Fibroblast of peridontal ligament (primary cell): ENCODE results near the gene TECPR2.

Source experiments
- DNase-seq: peaks from one replicate; pipeline ENCODE4 v3.0.0-alpha.2; 2010; ENCODE audit errors: extremely low read depth

The TECPR2 gene

DNA sequence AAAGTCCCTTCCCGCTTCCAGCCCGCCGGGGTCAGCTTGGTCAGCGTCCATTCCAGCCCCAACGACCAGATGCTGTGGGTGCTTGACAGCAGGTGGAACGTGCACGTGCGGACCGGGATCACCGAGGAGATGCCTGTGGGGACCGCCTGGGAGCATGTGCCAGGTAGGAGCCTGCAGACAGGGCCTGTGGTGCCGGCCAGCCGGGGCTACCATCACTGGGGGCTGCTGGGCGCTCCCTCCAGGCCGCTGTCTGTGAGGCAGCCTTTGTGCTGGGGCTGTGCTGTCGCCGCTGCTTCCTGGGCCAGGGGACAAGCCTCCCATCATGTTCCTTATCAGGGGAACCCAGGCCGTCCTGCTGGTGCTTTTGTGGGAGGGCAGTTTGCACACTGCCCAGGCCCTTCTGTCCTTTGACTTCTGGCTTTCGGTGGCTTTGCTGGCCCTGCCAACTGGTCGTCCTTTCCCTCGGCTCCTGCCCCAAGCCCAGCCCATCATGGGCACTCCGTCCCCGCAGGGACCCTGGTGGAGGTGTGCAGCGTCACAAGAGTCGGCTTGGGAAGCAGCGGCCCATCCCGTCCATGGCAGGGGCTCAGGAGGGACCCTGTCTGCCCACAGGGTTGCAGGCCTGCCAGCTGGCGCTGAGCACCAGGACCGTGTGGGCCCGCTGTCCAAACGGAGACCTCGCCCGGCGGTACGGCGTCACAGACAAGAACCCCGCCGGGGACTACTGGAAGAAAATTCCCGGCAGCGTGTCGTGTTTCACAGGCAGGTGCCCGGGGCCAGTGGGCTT is 134.4 kb downstream of the TECPR2 start:
- DNase-seq: no peak

GRCh38 chr14:102497998-102498677 is 135.4 kb downstream of the TECPR2 start:
- no peak for DNase-seq

DNA sequence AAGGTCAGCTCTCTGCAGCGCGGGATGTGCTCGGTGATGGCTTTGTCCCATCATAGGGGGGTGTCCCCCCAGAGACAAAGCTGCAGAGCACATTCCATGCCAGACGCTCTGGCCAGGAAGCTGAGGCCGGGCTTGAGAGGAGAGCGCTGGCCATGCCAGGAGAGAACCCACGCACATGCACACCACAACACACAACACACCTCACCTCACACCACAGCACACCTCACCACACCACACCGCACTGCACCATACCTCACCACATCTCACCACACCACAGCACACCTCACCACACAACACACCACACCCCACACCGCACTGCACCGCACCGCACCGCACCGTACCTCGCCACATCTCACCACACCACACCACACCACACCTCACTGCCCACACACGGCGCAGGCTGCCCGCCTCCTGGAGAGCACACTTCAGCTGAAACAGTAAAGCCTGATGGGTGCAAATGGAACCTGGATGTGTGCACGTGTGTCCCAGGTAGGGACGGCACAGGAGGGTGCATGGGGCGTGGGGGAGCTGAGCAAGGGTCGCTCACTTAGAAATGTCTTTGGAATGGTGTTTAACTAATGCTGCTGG is 136.0 kb downstream of the TECPR2 start:
- no peak for DNase-seq

GRCh38 chr14:102499401-102500157 is 136.8 kb downstream of the TECPR2 start:
- DNase-seq: no peak

GRCh38 chr14:102500158-102500662 is 137.5 kb downstream of the TECPR2 start:
- DNase-seq: peak; percentile 24

GRCh38 chr14:102500713-102501112 is 138.0 kb downstream of the TECPR2 start:
- DNase-seq: no peak

- no peak for DNase-seq
Measured at GRCh38 chr14:102501751-102502315, 139.1 kb downstream of the TECPR2 start.

DNA sequence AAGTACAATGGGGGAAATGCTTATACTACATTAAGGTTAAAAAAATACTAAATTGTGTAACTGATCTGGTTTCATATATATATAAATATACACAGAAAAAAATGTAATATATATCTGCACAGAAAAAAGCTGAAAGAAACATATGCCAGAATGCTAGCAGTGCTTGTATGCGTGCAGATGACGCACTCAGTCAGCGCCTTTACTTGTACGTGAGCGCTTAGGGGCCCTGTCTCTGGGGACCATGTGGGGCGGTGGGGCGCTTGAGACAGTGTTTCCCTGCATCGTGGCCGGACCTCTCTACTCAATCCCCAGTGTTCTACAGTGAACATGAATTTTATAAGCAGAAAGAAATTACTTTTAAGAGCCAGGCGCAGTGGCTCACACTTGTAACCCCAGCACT is 139.8 kb downstream of the TECPR2 start:
- DNase-seq: no peak

DNA sequence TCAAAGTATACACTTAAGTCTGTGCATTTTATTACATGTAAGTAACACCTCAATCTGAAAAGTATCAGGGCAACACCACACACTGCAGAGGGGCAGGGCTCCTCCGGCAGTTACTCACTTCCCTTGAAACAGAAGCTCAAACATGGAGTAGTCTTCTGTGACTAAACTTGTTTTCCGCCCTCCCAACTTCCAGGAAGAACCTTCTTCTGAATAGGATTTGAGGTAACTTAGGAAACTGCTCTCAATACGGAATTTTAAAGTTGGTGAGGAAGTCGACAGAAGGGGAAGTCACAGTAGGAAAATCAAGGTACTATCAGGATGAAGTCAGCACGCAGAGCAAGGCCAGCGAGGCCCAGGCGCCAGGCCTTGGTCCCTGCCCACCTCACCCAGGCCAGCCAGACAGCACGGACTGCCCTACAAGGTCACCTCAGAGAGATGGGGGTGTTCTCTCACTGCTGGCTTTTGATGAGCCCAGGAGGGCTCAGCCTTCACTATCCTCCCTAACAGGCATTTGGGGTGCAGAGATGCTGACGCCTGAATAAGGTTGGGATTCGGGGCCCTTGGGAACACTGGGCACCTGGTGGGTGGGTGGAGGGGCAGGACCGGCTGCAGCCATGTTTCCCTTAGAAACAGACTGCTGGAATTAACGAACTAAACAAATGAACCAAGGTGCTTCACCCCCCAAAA is 141.0 kb downstream of the TECPR2 start:
- no peak for DNase-seq

DNA sequence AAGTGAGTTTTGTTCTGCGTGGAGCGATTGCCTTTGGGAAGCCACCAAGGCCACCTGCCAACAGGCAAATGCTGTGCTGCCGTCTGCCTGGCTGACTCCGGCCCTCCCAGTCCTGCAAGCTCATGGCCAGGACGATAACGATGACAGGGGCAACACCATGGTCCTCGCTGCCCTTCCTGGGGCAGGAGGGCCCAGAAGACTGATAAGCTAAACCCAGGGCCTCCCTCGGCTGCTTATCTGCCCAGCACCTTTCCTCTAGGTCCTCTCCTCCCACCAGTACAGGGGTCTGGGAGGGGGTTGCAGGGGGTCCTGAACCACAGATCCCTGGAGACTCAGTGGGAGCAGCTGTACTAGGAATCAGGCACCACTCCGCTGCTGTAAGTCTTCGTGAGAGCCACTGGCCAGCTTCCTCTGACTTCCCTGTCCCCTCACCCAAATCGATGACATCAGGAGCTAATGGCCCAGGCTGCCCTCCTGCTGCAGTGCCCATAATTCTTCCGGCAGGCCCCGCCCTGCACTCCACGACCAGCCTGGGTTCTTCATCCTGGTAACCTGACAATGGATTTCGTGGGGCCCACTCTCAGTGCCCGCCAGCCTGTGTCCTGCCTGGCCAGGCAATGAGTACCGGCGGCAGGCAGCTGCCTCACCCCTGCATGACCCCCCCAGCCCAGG is 141.7 kb downstream of the TECPR2 start:
- no peak for DNase-seq

- DNase-seq: no peak
Measured at GRCh38 chr14:102505000-102505619, 142.4 kb downstream of the TECPR2 start.

DNA sequence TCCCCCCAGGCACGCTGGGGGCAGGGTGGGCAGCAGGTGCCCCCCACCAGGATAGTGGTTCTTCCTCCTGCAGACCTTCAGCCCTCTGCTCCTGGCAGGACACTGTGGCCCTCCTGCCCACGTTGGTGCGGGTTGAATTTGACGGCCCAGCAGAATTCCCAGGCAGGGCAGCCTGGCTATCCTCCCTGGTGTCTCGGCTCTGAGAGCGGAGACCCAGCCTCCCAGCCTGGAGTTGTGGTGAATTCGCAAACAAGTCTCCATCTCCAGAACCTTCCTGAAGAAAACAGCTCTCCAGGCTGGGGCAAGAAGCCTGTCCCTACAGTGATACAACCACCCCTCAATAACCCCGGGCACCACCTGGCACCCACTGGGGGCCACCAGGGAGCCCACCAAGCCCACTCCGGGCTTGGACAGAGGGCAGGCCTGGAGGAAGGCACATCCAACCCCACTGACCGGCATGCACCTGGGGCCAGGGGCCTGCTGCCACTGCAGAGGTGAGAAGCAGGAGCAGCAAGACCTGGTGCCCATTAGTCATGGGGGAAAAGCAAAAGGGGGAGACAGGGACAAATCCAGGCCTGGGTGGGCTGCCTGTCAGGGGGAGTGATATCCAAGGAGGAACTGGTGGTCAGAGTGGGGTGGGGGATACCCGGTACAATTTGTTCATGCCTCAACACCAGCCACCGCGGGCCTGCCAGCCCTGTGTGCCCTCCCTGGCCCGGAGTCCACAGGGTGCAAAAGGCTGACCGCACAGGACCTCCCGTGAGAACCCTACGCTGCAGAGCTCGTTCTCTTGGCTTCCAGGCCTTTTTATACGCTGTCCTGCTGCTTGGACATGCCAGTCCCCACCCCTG is 143.3 kb downstream of the TECPR2 start:
- DNase-seq: no peak

DNA sequence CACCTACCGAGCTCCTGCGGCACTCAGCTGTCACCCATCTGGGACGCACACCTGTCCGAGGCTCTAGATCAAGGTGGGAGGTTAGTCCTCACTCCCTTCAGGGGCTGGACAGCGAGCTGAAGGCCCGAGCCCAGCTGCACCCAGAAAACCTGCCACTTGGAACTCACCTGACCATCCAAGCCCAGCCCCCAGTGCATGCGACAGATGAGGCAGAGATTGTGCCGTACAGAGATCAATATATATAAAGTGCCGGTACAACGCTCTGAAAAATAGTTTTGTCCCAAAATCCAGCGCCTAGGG is 143.8 kb downstream of the TECPR2 start:
- no peak for DNase-seq

GRCh38 chr14:102507081-102507856 is 144.5 kb downstream of the TECPR2 start:
- no peak for DNase-seq

- DNase-seq: no peak
Measured at GRCh38 chr14:102507857-102508312, 145.1 kb downstream of the TECPR2 start.

DNA sequence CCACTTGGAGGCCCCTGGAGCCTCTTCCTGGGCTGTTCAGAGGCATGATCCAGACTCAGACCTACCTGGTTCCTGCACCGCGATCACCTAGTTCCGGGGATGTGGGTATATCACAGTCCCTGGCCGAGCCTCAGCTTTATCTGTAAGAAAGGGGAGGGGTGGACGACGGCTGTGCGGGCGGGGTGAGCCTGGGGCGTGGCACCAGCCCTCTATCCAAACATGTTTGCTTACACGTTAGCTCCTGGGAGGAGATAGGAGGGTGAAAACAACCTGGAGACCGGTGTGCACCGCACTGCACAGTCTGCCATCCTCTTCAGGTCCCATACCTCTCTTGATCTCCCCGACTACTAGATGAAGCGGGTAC is 145.7 kb downstream of the TECPR2 start:
- DNase-seq: no peak

GRCh38 chr14:102508774-102509745 is 146.3 kb downstream of the TECPR2 start:
- peak; percentile 40 for DNase-seq
